NB4 (cell line): Measurements from ENCODE around the gene LLPH.

ENCODE experiments used
- POLR2A ChIP-seq: IDR thresholded peaks from 2 replicates; pipeline ENCODE4 v1.6.1; 2011; ENCODE audit warnings: mild to moderate bottlenecking; ENCODE audit not compliant: insufficient read length; ENCODE audit errors: extremely low read depth
- TF ChIP-seq, protein P1 (sequence below): IDR thresholded peaks from one replicate; pipeline ENCODE4 v1.5.1; 2012; ENCODE audit warnings: low read depth, low read length
- TF ChIP-seq, protein P2 (sequence below): IDR thresholded peaks from 2 replicates; pipeline ENCODE4 v1.6.1; 2011; ENCODE audit warnings: low read depth, low read length

DNA sequence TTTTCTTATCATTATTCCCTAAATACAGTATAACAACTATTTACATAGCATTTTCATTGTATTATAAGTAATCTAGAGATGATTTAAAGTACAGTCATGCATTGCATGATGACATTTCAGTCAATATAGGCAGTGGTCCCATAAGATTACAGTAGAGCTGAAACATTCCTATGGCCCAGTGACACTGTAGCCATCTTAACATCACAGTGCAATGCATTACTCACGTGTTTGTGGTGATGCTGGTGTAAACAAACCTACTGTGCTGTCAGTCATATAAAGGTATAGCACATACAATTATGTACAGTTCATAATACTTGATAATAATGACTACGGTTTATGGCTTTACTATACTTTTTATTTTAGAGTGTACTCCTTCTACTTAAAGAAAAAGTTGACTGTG lies 13.3 kb downstream of the LLPH start:
- TF ChIP-seq, protein P1, sequence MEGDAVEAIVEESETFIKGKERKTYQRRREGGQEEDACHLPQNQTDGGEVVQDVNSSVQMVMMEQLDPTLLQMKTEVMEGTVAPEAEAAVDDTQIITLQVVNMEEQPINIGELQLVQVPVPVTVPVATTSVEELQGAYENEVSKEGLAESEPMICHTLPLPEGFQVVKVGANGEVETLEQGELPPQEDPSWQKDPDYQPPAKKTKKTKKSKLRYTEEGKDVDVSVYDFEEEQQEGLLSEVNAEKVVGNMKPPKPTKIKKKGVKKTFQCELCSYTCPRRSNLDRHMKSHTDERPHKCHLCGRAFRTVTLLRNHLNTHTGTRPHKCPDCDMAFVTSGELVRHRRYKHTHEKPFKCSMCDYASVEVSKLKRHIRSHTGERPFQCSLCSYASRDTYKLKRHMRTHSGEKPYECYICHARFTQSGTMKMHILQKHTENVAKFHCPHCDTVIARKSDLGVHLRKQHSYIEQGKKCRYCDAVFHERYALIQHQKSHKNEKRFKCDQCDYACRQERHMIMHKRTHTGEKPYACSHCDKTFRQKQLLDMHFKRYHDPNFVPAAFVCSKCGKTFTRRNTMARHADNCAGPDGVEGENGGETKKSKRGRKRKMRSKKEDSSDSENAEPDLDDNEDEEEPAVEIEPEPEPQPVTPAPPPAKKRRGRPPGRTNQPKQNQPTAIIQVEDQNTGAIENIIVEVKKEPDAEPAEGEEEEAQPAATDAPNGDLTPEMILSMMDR: no peak
- TF ChIP-seq POLR2A: no peak
- TF ChIP-seq, protein P2, sequence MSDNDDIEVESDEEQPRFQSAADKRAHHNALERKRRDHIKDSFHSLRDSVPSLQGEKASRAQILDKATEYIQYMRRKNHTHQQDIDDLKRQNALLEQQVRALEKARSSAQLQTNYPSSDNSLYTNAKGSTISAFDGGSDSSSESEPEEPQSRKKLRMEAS: no peak
